Right atrium auricular region (tissue), 2 donors: ENCODE measurements around the gene PRR20A. TPM values are rescaled to one million over a fixed set of nuclear protein-coding genes. Genes with fewer than 3 reads are reported as not detected.
"Not testable (repeated sequence)": the region's sequence is repeated elsewhere in the genome, so short reads cannot be mapped to it uniquely, and the experiment has no call there.

ENCODE experiments used
- DNase-seq: peaks from one replicate; pipeline ENCODE4 v3.0.0-alpha.2; 2019; ENCODE audit warnings: low spot score
- H3K27ac ChIP-seq, 2 donors: fragments of 200-600 bp; sonication (generic); 1 replicate in 1 of 2; 2 replicates in 1 of 2; pipeline ENCODE4 v1.5.1; 2016 to 2019
- H3K27me3 ChIP-seq, 2 donors: fragments of 200-600 bp; sonication (generic); one replicate each; pipeline versions ENCODE4 v1.5.1 to v1.6.0; 2017 to 2019
- H3K36me3 ChIP-seq: fragments of 200-600 bp; sonication (generic); one replicate; pipeline ENCODE4 v1.5.1; 2016
- H3K4me1 ChIP-seq, 2 donors: fragments of 200-600 bp; sonication (generic); one replicate each; pipeline versions ENCODE4 v1.5.1 to v1.6.0; 2017 to 2019
- H3K4me3 ChIP-seq, 2 donors: fragments of 200-600 bp; sonication (generic); 1 replicate in 1 of 2; 2 replicates in 1 of 2; pipeline ENCODE4 v1.5.1; 2017 to 2019; ENCODE audit warnings: mild to moderate bottlenecking in 1 of 2, moderate library complexity in 1 of 2
- H3K9me3 ChIP-seq, 2 donors: fragments of 200-600 bp; sonication (generic); one replicate each; pipeline ENCODE4 v1.5.1; 2019
- total RNA-seq, 2 donors: library from RNA; depleted of rRNA; stranded (reverse); fragments of >200 nt; gene quantifications; one replicate each; pipeline ENCODE4 v1.1.0, GENCODE V29; 2016
- TF ChIP-seq, protein P1 (sequence below), 2 donors: fragments of 200-600 bp; sonication (generic); IDR thresholded peaks; one replicate each; pipeline ENCODE4 v1.5.1; 2019; ENCODE audit warnings: antibody characterized with exemption in 2 of 2

The PRR20A gene
- total RNA-seq: not detected

- not testable (repeated sequence) for H3K27ac ChIP-seq, H3K9me3 ChIP-seq, H3K4me3 ChIP-seq, H3K36me3 ChIP-seq, H3K27me3 ChIP-seq, DNase-seq, H3K4me1 ChIP-seq
These were observed at the start of gene PRR20A for GRCh38 chr13:57140235-57140968. PRR20A (plus strand) TSS chr13:57140918; CDS start chr13:57141305, 387 bp downstream.

DNA sequence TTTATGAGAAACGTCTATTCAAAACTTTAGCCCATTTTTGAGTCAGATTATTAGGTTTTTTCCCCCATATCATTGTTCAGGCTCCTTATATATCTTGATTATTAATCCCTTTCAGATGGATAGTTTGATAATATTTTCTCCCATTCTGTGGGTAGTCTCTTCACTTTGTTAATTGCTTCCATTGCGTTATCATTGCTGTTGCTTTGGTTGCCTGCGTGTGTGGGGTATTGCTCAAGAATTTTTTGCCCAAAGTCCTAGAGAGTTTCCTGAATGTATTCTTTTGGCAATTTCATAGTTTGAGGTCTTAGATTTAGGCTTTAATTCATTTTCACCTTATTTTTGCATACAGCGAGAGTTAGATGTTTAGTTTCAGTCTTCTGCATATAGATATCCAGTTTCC lies 25.8 kb upstream of the PRR20A start:
- no peak for DNase-seq
- Histone ChIP-seq H3K4me3 (no peak overlapping the region), H3K27me3 (no peaks in the 10 kb centered on the region), H3K36me3 (no peaks in the 10 kb centered on the region), H3K27ac (no peak overlapping the region), H3K4me1 (no peaks in the 10 kb centered on the region), H3K9me3 (no peaks in the 10 kb centered on the region)
- TF ChIP-seq, protein P1, sequence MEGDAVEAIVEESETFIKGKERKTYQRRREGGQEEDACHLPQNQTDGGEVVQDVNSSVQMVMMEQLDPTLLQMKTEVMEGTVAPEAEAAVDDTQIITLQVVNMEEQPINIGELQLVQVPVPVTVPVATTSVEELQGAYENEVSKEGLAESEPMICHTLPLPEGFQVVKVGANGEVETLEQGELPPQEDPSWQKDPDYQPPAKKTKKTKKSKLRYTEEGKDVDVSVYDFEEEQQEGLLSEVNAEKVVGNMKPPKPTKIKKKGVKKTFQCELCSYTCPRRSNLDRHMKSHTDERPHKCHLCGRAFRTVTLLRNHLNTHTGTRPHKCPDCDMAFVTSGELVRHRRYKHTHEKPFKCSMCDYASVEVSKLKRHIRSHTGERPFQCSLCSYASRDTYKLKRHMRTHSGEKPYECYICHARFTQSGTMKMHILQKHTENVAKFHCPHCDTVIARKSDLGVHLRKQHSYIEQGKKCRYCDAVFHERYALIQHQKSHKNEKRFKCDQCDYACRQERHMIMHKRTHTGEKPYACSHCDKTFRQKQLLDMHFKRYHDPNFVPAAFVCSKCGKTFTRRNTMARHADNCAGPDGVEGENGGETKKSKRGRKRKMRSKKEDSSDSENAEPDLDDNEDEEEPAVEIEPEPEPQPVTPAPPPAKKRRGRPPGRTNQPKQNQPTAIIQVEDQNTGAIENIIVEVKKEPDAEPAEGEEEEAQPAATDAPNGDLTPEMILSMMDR (IDR thresholded peaks at IDR 0.05): no peak

DNA sequence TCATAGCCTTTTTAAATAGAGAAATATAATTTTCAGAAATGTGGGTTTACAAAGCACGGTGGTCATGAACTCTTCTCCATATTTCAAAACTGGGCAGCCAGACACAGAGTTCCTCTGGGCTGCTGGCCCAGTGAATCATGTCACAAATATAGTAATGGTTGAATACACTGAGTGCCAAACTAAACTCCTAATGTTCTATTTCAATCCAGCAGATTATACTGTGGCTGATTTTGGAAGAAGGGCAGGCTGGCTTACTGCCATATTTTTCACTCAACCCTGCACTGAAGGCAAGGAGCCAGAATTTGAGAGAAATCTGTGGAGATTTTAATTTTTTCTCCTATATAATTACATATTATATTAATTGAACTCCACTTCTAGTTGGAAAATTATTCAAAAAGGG lies 17.0 kb upstream of the PRR20A start:
- Histone ChIP-seq H3K9me3 (no peaks in the 10 kb centered on the region), H3K4me3 (no peak overlapping the region), H3K27me3 (no peaks in the 10 kb centered on the region), H3K4me1 (peaks cover 0 to 16% of the 10 kb centered on the region in 2 donors), H3K36me3 (no peaks in the 10 kb centered on the region), H3K27ac (peak overlapping the region; percentile 46 to 79)
- no peak for DNase-seq
- TF ChIP-seq, protein P1 (IDR thresholded peaks at IDR 0.05): no peak

DNA sequence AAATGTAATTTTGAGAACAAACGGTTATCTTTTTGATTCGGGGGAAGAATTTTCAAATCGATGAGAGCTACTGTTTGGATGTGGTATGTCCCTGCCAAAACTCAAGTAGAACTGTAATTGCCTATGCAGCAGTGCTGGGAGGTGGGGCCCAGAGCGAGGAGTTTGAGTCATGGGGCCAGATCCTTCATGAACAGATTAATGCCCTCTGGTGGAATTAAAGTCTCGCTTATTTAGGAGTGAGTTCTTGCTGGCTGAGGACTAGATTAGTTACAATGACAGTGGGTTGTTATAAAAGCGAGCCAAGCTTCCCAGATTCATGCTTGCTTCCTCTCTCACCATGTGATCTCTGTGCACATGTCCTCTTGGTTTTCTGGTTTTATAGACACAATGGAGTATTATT lies 11.8 kb upstream of the PRR20A start:
- Histone ChIP-seq H3K36me3 (no peaks in the 10 kb centered on the region), H3K27me3 (no peaks in the 10 kb centered on the region), H3K4me1 (peaks cover 0 to 3% of the 10 kb centered on the region in 2 donors), H3K27ac (no peak overlapping the region), H3K4me3 (no peak overlapping the region), H3K9me3 (no peaks in the 10 kb centered on the region)
- TF ChIP-seq, protein P1 (IDR thresholded peaks at IDR 0.05): no peak
- no peak for DNase-seq

DNA sequence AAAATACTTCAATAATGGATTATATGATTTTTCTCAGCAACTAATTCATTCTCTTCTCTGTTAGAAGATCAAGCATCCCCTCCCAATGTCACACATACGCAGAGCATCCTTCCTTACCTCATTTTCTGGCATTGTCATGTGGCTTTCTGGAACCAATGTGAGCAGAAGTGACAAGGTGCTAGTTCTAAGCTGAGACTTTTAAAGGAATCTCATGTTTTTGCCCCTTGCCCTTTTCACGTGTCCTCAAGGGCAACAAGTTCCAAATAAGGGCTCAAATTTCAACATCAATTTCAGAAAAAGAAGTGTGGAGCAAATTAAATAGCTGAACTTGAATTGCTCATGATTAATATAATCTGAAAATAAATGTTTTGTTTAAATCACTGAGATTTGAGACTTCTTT lies 4.6 kb upstream of the PRR20A start:
- Histone ChIP-seq H3K4me3 (no peak overlapping the region), H3K9me3 (no peaks in the 10 kb centered on the region), H3K4me1 (no peaks in the 10 kb centered on the region), H3K36me3 (no peaks in the 10 kb centered on the region), H3K27me3 (no peaks in the 10 kb centered on the region), H3K27ac (no peak overlapping the region)
- no peak for DNase-seq
- TF ChIP-seq, protein P1 (IDR thresholded peaks at IDR 0.05): no peak

- H3K4me3 ChIP-seq: no peak overlapping the region
- H3K27me3 ChIP-seq: no peaks in the 10 kb centered on the region
- no peak for DNase-seq
- H3K4me1 ChIP-seq: no peaks in the 10 kb centered on the region
- TF ChIP-seq, protein P1 (IDR thresholded peaks at IDR 0.05): no peak
- H3K9me3 ChIP-seq: no peaks in the 10 kb centered on the region
- no peaks in the 10 kb centered on the region for H3K36me3 ChIP-seq
- H3K27ac ChIP-seq: no peak overlapping the region
These were observed 3.1 kb upstream of the PRR20A start for GRCh38 chr13:57137585-57137984.
